WTC11 (cell line): ENCODE data around the gene SLC39A2. TPM values are rescaled to one million over a fixed set of nuclear protein-coding genes. Genes with fewer than 3 reads are reported as not detected.

Experiments
- ATAC-seq: fragments of 200-7000 bp; cut with Tn5 transposase; 2 replicates; pipeline ENCODE4 v1.10.0; 2021; ENCODE audit warnings: mild to moderate bottlenecking, moderate library complexity
- CTCF ChIA-PET: fragments of 300-600 bp; sonication (Branson Sonifier 250); formaldehyde crosslinking; loops from one replicate; lab custom pipeline; 2021; ENCODE audit warnings: antibody characterized with exemption; lab: Charles Lee
- POLR2A ChIA-PET: fragments of 350-600 bp; sonication (Branson Sonifier 250); formaldehyde crosslinking; loops from one replicate; lab custom pipeline; 2021; ENCODE audit warnings: antibody characterized with exemption; lab: Charles Lee
- DNase-seq: peaks from one replicate; pipeline ENCODE4 v3.0.0; 2021; ENCODE audit warnings: low spot score
- H3K27ac Mint-ChIP-seq: 2 replicates; pipeline ENCODE4 v1.8.0; 2021; ENCODE audit warnings: mixed read lengths
- H3K27me3 Mint-ChIP-seq: 2 replicates; pipeline ENCODE4 v1.8.0; 2021; ENCODE audit warnings: low read depth, mild to moderate bottlenecking, moderate library complexity, mixed read lengths
- H3K36me3 Mint-ChIP-seq: 2 replicates; pipeline ENCODE4 v1.8.0; 2021; ENCODE audit warnings: mixed read lengths
- H3K4me1 Mint-ChIP-seq: 2 replicates; pipeline ENCODE4 v1.8.0; 2022; ENCODE audit warnings: mixed read lengths
- H3K4me3 Mint-ChIP-seq: 2 replicates; pipeline ENCODE4 v1.8.0; 2021; ENCODE audit warnings: mild to moderate bottlenecking, moderate library complexity, mixed read lengths
- H3K9me3 Mint-ChIP-seq: 2 replicates; pipeline ENCODE4 v1.8.0; 2021; ENCODE audit warnings: mixed read lengths
- CREM ChIP-seq: sonication (generic); formaldehyde crosslinking; IDR thresholded peaks from 2 replicates; pipeline ENCODE4 v1.8.1; 2022; ENCODE audit warnings: mild to moderate bottlenecking, missing genetic modification reagents, moderate library complexity
- ELF4 ChIP-seq: sonication (generic); formaldehyde crosslinking; IDR thresholded peaks from 2 replicates; pipeline ENCODE4 v1.8.1; 2022; ENCODE audit warnings: low read depth, mild to moderate bottlenecking, moderate library complexity, missing genetic modification reagents
- ESRRA ChIP-seq: sonication (generic); formaldehyde crosslinking; IDR thresholded peaks from 2 replicates; pipeline ENCODE4 v1.8.1; 2022; ENCODE audit warnings: mild to moderate bottlenecking, missing genetic modification reagents, borderline replicate concordance
- ETV6 ChIP-seq: sonication (generic); formaldehyde crosslinking; IDR thresholded peaks from 2 replicates; pipeline ENCODE4 v1.8.1; 2022; ENCODE audit warnings: mild to moderate bottlenecking, missing genetic modification reagents
- IRF2 ChIP-seq: sonication (generic); formaldehyde crosslinking; IDR thresholded peaks from 2 replicates; pipeline ENCODE4 v1.8.0; 2022; ENCODE audit warnings: low read depth, missing genetic modification reagents, borderline replicate concordance
- NFYB ChIP-seq: sonication (generic); formaldehyde crosslinking; conservative IDR thresholded peaks from 2 replicates; pipeline ENCODE4 v1.8.0; 2022; ENCODE audit warnings: low read depth, missing genetic modification reagents
- RORB ChIP-seq: fragments of 250-450 bp; sonication (Bioruptor Pico); IDR thresholded peaks from 2 replicates; pipeline ENCODE4 v1.9.0; 2021; ENCODE audit warnings: mild to moderate bottlenecking
- SOX15 ChIP-seq: fragments of 250-450 bp; sonication (Bioruptor Pico); IDR thresholded peaks from 2 replicates; pipeline ENCODE4 v1.9.0; 2021; ENCODE audit warnings: mild to moderate bottlenecking
- TCF7 ChIP-seq: sonication (generic); formaldehyde crosslinking; IDR thresholded peaks from 2 replicates; pipeline ENCODE4 v1.8.0; 2022; ENCODE audit warnings: mild to moderate bottlenecking, low read depth, missing genetic modification reagents, moderate library complexity
- TEAD1 ChIP-seq: sonication (generic); formaldehyde crosslinking; IDR thresholded peaks from 2 replicates; pipeline ENCODE4 v1.8.0; 2022; ENCODE audit warnings: mild to moderate bottlenecking, missing genetic modification reagents
- ZNF121 ChIP-seq: sonication (generic); formaldehyde crosslinking; IDR thresholded peaks from 2 replicates; pipeline ENCODE4 v1.8.0; 2023; ENCODE audit warnings: missing genetic modification reagents
- ZNF232 ChIP-seq: sonication (generic); formaldehyde crosslinking; IDR thresholded peaks from 2 replicates; pipeline ENCODE4 v1.8.0; 2022; ENCODE audit warnings: mild to moderate bottlenecking, missing genetic modification reagents
- total RNA-seq: library from RNA; stranded (reverse); gene quantifications from 3 replicates; pipeline ENCODE4 v1.2.3, GENCODE V29; 2021
- TF ChIP-seq, protein P1 (sequence below): fragments of 250-450 bp; sonication (Bioruptor Pico); IDR thresholded peaks from 2 replicates; pipeline ENCODE4 v1.8.0; 2021; ENCODE audit warnings: mild to moderate bottlenecking
- TF ChIP-seq, protein P2 (sequence below): sonication (generic); formaldehyde crosslinking; IDR thresholded peaks from 2 replicates; pipeline ENCODE4 v1.8.1; 2023; ENCODE audit warnings: mild to moderate bottlenecking, missing genetic modification reagents, moderate library complexity
- TF ChIP-seq, protein P3 (sequence below): sonication (generic); formaldehyde crosslinking; IDR thresholded peaks from 2 replicates; pipeline ENCODE4 v1.8.1; 2023; ENCODE audit warnings: mild to moderate bottlenecking, moderate library complexity, missing genetic modification reagents
- TF ChIP-seq, protein P4 (sequence below): fragments of 250-450 bp; sonication (Bioruptor Pico); IDR thresholded peaks from 2 replicates; pipeline ENCODE4 v1.9.0; 2021; ENCODE audit warnings: mild to moderate bottlenecking, borderline replicate concordance
- TF ChIP-seq, protein P5 (sequence below): sonication (generic); formaldehyde crosslinking; IDR thresholded peaks from 2 replicates; pipeline ENCODE4 v1.8.1; 2023; ENCODE audit warnings: mild to moderate bottlenecking, missing genetic modification reagents
- TF ChIP-seq, protein P6 (sequence below): sonication (generic); formaldehyde crosslinking; IDR thresholded peaks from 2 replicates; pipeline ENCODE4 v1.8.1; 2022; ENCODE audit warnings: low read depth, missing genetic modification reagents, borderline replicate concordance

Gene SLC39A2
- total RNA-seq, 1 experiment from 2014 or later, result not detected

DNA sequence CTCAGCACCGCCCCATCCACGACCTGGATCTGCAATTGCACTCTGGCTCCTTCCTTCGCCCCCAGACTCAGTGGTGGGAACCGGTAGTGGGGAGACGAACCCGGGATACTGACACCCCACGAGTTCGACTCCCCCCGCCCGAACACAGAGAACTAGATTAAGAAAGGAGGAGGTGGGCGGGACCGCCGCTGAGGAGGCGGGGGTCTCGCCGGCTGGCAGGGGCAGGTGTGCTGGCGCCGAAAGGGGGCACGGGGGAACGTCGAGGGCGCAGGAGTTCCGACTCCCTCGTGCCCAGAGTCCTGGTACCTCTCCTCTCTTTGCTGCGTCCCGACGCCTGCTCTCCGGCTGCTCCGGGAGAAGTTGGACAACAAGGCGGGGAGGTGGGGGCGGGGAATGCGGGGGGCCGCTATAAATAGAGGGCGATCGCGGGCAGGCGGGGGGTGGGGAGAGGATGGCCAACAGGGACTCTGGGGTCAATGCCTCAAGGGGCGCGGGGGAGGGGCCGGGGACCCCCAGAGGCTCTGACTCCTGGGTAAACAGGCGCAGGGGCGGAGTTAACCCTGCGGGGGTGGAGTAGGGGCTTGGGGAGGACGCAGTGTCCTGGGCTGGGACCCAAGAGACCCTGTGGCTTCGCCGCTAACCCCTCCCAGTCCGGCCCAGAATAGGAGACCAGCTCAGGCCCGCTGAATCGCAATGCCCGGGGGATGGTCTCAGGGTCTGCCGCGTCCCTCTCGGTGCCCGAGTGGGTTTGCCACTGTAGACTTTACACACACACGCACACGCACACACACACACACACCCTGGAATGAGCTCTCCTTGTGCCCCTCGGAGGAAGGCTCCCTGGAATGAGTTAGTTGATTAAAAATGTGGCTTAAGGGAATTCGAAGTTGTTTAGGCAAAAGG, 26.5 kb downstream of the SLC39A2 start (continued):
- peak; percentile 67; the same call in 1 of the 2 replicates for TF ChIP-seq ETV6 (CRISPR knock-in tag)
- TF ChIP-seq, protein P1, sequence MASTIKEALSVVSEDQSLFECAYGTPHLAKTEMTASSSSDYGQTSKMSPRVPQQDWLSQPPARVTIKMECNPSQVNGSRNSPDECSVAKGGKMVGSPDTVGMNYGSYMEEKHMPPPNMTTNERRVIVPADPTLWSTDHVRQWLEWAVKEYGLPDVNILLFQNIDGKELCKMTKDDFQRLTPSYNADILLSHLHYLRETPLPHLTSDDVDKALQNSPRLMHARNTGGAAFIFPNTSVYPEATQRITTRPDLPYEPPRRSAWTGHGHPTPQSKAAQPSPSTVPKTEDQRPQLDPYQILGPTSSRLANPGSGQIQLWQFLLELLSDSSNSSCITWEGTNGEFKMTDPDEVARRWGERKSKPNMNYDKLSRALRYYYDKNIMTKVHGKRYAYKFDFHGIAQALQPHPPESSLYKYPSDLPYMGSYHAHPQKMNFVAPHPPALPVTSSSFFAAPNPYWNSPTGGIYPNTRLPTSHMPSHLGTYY (CRISPR knock-in tag), result no peak
- TF ChIP-seq TEAD1 (CRISPR knock-in tag), result no peak
- no peak for TF ChIP-seq TCF7 (CRISPR knock-in tag)

DNA sequence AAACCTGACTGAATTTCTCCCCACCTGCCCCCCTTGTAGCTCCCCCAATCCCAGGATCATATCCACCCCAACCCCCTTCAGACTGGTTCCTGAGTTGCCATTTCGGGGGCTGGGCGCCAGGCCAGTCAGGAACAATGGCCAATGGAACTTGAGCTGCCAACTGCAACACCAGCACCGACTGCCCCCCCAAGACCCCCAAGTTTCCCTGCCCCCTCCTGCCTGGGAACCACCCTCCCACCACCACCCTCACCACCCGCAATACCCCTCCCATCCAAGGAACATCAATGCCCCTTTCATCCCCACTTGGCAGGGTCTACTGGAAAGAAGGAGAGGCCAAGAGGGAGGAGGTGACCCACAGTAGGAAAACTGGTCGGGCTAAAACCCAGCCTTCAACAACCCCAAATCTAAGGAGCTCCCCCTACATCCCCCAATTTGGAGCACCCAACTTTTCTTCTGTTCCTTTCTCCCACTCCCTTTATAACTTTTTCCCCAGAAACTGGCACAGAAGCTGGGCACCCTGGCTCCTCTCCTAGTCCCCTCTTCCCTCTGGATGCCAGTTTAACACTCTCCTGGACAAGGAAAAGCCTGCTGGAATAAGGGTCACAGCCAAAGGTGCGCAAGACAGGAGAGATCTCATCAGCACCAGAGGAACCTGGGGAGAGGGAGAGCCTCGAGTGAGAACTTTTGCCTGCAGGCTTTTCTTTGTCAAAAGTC, 27.3 kb downstream of the SLC39A2 start:
- Mint-ChIP-seq H3K27ac (peak overlapping the region; percentile 40; the same call in 1 of the 2 replicates), H3K27me3 (peaks cover 41% of the 10 kb centered on the region), H3K9me3 (no peaks in the 10 kb centered on the region), H3K36me3 (peaks cover 2% of the 10 kb centered on the region; the same call in 1 of the 2 replicates), H3K4me1 (peaks cover 39% of the 10 kb centered on the region), H3K4me3 (peak overlapping the region; percentile 93)
- CTCF ChIA-PET, result interaction anchor here (0.6 to 12.2 kb wide), 13 partner anchors 11 to 336 kb away, joined by 3 to 104 read pairs (median 6); partner anchors contain the start of gene ARHGEF40
- no peak for DNase-seq
- no peak for ATAC-seq
- POLR2A ChIA-PET, result interaction anchor here (0.6 to 1.7 kb wide), 6 partner anchors 12 to 56 kb away, joined by 3 to 12 read pairs (median 8); partner anchors contain the start of gene ARHGEF40
- TF ChIP-seq, protein P2, sequence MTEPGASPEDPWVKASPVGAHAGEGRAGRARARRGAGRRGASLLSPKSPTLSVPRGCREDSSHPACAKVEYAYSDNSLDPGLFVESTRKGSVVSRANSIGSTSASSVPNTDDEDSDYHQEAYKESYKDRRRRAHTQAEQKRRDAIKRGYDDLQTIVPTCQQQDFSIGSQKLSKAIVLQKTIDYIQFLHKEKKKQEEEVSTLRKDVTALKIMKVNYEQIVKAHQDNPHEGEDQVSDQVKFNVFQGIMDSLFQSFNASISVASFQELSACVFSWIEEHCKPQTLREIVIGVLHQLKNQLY, result no peak
- TF ChIP-seq ESRRA (CRISPR knock-in tag) (no peak), RORB (CRISPR knock-in tag) (no peak), IRF2 (CRISPR knock-in tag) (no peak), SOX15 (no peak), NFYB (no peak), CREM (CRISPR knock-in tag) (no peak), ELF4 (no peak), ZNF232 (no peak), ZNF121 (CRISPR knock-in tag) (no peak)
- TF ChIP-seq, protein P3, sequence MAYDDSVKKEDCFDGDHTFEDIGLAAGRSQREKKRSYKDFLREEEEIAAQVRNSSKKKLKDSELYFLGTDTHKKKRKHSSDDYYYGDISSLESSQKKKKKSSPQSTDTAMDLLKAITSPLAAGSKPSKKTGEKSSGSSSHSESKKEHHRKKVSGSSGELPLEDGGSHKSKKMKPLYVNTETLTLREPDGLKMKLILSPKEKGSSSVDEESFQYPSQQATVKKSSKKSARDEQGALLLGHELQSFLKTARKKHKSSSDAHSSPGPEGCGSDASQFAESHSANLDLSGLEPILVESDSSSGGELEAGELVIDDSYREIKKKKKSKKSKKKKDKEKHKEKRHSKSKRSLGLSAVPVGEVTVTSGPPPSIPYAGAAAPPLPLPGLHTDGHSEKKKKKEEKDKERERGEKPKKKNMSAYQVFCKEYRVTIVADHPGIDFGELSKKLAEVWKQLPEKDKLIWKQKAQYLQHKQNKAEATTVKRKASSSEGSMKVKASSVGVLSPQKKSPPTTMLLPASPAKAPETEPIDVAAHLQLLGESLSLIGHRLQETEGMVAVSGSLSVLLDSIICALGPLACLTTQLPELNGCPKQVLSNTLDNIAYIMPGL (CRISPR knock-in tag), result no peak
- TF ChIP-seq, protein P4, sequence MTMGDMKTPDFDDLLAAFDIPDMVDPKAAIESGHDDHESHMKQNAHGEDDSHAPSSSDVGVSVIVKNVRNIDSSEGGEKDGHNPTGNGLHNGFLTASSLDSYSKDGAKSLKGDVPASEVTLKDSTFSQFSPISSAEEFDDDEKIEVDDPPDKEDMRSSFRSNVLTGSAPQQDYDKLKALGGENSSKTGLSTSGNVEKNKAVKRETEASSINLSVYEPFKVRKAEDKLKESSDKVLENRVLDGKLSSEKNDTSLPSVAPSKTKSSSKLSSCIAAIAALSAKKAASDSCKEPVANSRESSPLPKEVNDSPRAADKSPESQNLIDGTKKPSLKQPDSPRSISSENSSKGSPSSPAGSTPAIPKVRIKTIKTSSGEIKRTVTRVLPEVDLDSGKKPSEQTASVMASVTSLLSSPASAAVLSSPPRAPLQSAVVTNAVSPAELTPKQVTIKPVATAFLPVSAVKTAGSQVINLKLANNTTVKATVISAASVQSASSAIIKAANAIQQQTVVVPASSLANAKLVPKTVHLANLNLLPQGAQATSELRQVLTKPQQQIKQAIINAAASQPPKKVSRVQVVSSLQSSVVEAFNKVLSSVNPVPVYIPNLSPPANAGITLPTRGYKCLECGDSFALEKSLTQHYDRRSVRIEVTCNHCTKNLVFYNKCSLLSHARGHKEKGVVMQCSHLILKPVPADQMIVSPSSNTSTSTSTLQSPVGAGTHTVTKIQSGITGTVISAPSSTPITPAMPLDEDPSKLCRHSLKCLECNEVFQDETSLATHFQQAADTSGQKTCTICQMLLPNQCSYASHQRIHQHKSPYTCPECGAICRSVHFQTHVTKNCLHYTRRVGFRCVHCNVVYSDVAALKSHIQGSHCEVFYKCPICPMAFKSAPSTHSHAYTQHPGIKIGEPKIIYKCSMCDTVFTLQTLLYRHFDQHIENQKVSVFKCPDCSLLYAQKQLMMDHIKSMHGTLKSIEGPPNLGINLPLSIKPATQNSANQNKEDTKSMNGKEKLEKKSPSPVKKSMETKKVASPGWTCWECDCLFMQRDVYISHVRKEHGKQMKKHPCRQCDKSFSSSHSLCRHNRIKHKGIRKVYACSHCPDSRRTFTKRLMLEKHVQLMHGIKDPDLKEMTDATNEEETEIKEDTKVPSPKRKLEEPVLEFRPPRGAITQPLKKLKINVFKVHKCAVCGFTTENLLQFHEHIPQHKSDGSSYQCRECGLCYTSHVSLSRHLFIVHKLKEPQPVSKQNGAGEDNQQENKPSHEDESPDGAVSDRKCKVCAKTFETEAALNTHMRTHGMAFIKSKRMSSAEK (CRISPR knock-in tag), result no peak
- TF ChIP-seq, protein P5, sequence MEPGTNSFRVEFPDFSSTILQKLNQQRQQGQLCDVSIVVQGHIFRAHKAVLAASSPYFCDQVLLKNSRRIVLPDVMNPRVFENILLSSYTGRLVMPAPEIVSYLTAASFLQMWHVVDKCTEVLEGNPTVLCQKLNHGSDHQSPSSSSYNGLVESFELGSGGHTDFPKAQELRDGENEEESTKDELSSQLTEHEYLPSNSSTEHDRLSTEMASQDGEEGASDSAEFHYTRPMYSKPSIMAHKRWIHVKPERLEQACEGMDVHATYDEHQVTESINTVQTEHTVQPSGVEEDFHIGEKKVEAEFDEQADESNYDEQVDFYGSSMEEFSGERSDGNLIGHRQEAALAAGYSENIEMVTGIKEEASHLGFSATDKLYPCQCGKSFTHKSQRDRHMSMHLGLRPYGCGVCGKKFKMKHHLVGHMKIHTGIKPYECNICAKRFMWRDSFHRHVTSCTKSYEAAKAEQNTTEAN (CRISPR knock-in tag), result no peak
- TF ChIP-seq, protein P6, sequence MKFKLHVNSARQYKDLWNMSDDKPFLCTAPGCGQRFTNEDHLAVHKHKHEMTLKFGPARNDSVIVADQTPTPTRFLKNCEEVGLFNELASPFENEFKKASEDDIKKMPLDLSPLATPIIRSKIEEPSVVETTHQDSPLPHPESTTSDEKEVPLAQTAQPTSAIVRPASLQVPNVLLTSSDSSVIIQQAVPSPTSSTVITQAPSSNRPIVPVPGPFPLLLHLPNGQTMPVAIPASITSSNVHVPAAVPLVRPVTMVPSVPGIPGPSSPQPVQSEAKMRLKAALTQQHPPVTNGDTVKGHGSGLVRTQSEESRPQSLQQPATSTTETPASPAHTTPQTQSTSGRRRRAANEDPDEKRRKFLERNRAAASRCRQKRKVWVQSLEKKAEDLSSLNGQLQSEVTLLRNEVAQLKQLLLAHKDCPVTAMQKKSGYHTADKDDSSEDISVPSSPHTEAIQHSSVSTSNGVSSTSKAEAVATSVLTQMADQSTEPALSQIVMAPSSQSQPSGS (CRISPR knock-in tag), result no peak
